Endothelial cell of umbilical vein (primary cell): ENCODE results near the gene SLC35E3.

Experiments used
- CTCF ChIP-seq, 2 donors: IDR thresholded peaks; 1 replicate in 1 of 2; 2 replicates in 1 of 2; pipeline ENCODE4 v1.5.1; 2011; ENCODE audit warnings: low read length in 2 of 2, mild to moderate bottlenecking in 2 of 2, moderate library complexity in 2 of 2, control low read depth in 1 of 2, inconsistent platforms in 1 of 2, low read depth in 1 of 2; ENCODE audit not compliant: insufficient read depth in 1 of 2; ENCODE audit errors: extremely low read depth in 1 of 2
- POLR2AphosphoS5 ChIP-seq: IDR thresholded peaks from 2 replicates; pipeline ENCODE4 v1.6.1; 2012; ENCODE audit warnings: low read depth, mild to moderate bottlenecking, control low read depth, low read length, moderate library complexity; ENCODE audit not compliant: insufficient read depth
- TF ChIP-seq, protein P1 (sequence below): IDR thresholded peaks from 2 replicates; pipeline ENCODE4 v1.6.1; 2011; ENCODE audit not compliant: insufficient read depth, insufficient read length

- TF ChIP-seq, protein P1, sequence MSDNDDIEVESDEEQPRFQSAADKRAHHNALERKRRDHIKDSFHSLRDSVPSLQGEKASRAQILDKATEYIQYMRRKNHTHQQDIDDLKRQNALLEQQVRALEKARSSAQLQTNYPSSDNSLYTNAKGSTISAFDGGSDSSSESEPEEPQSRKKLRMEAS, result no peak
- no peak for TF ChIP-seq CTCF (IDR thresholded peaks at IDR 0.05; ENCODE audit: extremely low read depth in 1 of 2, insufficient read depth in 1 of 2, low read depth in 1 of 2, low read length in 2 of 2)
- TF ChIP-seq POLR2AphosphoS5, result no peak
These were observed 52.9 kb downstream of the SLC35E3 start for GRCh38 chr12:68798882-68799234.
